K562 (cell line): ENCODE measurements around the gene WDR70. TPM values are rescaled to one million over a fixed set of nuclear protein-coding genes. Genes with fewer than 3 reads are reported as not detected.

Experiments used
- CBFA2T2 ChIP-seq: fragments of 450-650 bp; conservative IDR thresholded peaks from 2 replicates; pipeline ENCODE4 v1.6.1; 2017; ENCODE audit warnings: mild to moderate bottlenecking
- DACH1 ChIP-seq: fragments of 450-650 bp; IDR thresholded peaks from 2 replicates; pipeline ENCODE4 v1.6.1; 2018; ENCODE audit not compliant: partially characterized antibody
- FOXA3 ChIP-seq, 2 experiments: fragments of 450-650 bp in 1 of 2; sonication (generic) in 1 of 2; formaldehyde crosslinking; IDR thresholded peaks in 1 of 2; conservative IDR thresholded peaks in 1 of 2; 2 replicates each; pipeline versions ENCODE4 v1.4.0 to v1.8.0; 2020 to 2022; ENCODE audit warnings: mild to moderate bottlenecking in 2 of 2, missing genetic modification reagents in 1 of 2
- KDM1A ChIP-seq, 2 experiments: fragments of 450-650 bp; IDR thresholded peaks; 2 replicates each; pipeline ENCODE4 v1.6.1; 2016; ENCODE audit warnings: mild to moderate bottlenecking in 2 of 2
- NCOR1 ChIP-seq: fragments of 450-650 bp; IDR thresholded peaks from 2 replicates; pipeline ENCODE4 v1.6.1; 2016; ENCODE audit warnings: mild to moderate bottlenecking, moderate library complexity
- NFE2L1 ChIP-seq: fragments of 450-650 bp; IDR thresholded peaks from 2 replicates; pipeline ENCODE4 v1.6.1; 2016; ENCODE audit warnings: missing genetic modification characterization, low read depth, mild to moderate bottlenecking, missing compliant biosample characterization, moderate library complexity, borderline replicate concordance
- PHF20 ChIP-seq: fragments of 450-650 bp; IDR thresholded peaks from 2 replicates; pipeline ENCODE4 v1.6.1; 2018; ENCODE audit not compliant: partially characterized antibody
- PHF8 ChIP-seq: fragments of 200-600 bp; sonication (generic); IDR thresholded peaks from 2 replicates; pipeline ENCODE4 v1.6.1; 2012; ENCODE audit warnings: mixed run types, mild to moderate bottlenecking, inconsistent platforms, low read length, moderate library complexity, borderline replicate concordance
- POLR2B ChIP-seq: fragments of 450-650 bp; IDR thresholded peaks from 2 replicates; pipeline ENCODE4 v1.6.1; 2018; ENCODE audit warnings: low read depth; ENCODE audit not compliant: partially characterized antibody
- SAFB2 ChIP-seq: fragments of 200-400 bp; formaldehyde crosslinking; IDR thresholded peaks from 2 replicates; pipeline ENCODE4 v1.6.1; 2018; ENCODE audit warnings: borderline replicate concordance, low read length, low read depth, moderate library complexity; ENCODE audit not compliant: severe bottlenecking
- SLC30A9 ChIP-seq: fragments of 250-450 bp; sonication (Bioruptor Pico); IDR thresholded peaks from 2 replicates; pipeline ENCODE4 v1.8.0; 2022; ENCODE audit warnings: mild to moderate bottlenecking, moderate library complexity
- ZNF444 ChIP-seq: fragments of 250-450 bp; sonication (Bioruptor Pico); IDR thresholded peaks from 2 replicates; pipeline ENCODE4 v1.4.0; 2020; ENCODE audit warnings: mild to moderate bottlenecking, moderate library complexity
- polyA plus RNA-seq, 8 experiments: library from polyadenylated mRNA; depleted of rRNA in 4 of 8; stranded (reverse) in 5 of 8; unstranded in 3 of 8; fragments of >200 nt; fragmentation: Nextera tagmentation in 2 of 8; fragmentation: Illumina TruSeq in 1 of 8; extraction: Ambion mirVana in 2 of 8; extraction: Trizol in 1 of 8; gene quantifications; 2 replicates each; pipeline versions ENCODE4 v1.2.1 to v1.2.3, GENCODE V29; 2011 to 2014; ENCODE audit warnings: inconsistent platforms in 1 of 8, missing spikeins in 1 of 8
- total RNA-seq, 7 experiments: library from RNA; depleted of rRNA in 6 of 7; stranded (reverse); fragments of >200 nt in 6 of 7; fragmentation: Illumina TruSeq in 2 of 7; extraction: Trizol in 2 of 7; gene quantifications; 2 replicates each; pipeline versions ENCODE4 v1.2.1 to v1.2.3, GENCODE V29; 2011 to 2021; ENCODE audit warnings: low replicate concordance in 1 of 7
- TF ChIP-seq, protein P1 (sequence below): fragments of 200-400 bp; formaldehyde crosslinking; IDR thresholded peaks from 2 replicates; pipeline ENCODE4 v1.6.1; 2017; ENCODE audit warnings: mild to moderate bottlenecking, low read depth, low read length, moderate library complexity
- TF ChIP-seq, protein P2 (sequence below): fragments of 250-450 bp; sonication (Bioruptor Pico); IDR thresholded peaks from 2 replicates; pipeline ENCODE4 v1.5.1; 2021; ENCODE audit warnings: mild to moderate bottlenecking
- TF ChIP-seq, protein P3 (sequence below): fragments of 250-450 bp; sonication (Bioruptor Pico); IDR thresholded peaks from 2 replicates; pipeline ENCODE4 v1.5.0; 2022; ENCODE audit warnings: mild to moderate bottlenecking
- TF ChIP-seq, protein P4 (sequence below): IDR thresholded peaks from 3 replicates; pipeline ENCODE4 v1.6.1; 2011; ENCODE audit warnings: borderline replicate concordance, mild to moderate bottlenecking; ENCODE audit not compliant: insufficient read length, insufficient read depth
- TF ChIP-seq, protein P5 (sequence below): fragments of 150-350 bp; IDR thresholded peaks from 2 replicates; pipeline ENCODE4 v1.6.1; 2014; ENCODE audit warnings: low read depth, mild to moderate bottlenecking, low read length, borderline replicate concordance

WDR70 gene
- total and polyA plus RNA-seq, 9 of the 15 experiments (the other 6 are each of a cell fraction or from before 2014, with no cell fraction given), result 16.8 to 46.6 (median 38.8) TPM

DNA sequence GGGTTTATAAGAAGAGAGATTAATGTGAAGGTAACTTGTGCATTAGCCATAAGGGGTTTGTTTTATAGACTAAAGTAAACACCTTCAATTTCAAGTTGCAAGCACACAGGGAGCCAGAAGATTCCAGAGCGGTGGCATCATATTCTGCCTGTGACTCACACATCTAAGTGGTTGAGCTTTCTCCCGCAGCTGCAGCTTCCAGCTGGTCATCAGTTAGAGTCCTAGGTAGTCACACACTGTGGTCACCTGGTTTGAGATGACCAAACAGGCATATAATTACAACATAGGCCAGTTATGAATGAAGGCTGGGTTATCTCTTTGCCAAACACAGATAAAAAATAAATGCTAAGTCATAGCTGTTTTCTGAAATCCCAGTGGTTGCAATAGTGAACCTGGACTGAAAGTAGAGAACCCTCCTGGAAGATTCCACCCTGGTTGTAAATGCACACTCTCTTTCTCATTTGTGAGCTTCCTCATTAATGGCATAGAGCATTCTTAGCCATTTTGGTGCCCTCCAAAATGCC, 289.5 kb downstream of the WDR70 start (continued):
- TF ChIP-seq, protein P1, sequence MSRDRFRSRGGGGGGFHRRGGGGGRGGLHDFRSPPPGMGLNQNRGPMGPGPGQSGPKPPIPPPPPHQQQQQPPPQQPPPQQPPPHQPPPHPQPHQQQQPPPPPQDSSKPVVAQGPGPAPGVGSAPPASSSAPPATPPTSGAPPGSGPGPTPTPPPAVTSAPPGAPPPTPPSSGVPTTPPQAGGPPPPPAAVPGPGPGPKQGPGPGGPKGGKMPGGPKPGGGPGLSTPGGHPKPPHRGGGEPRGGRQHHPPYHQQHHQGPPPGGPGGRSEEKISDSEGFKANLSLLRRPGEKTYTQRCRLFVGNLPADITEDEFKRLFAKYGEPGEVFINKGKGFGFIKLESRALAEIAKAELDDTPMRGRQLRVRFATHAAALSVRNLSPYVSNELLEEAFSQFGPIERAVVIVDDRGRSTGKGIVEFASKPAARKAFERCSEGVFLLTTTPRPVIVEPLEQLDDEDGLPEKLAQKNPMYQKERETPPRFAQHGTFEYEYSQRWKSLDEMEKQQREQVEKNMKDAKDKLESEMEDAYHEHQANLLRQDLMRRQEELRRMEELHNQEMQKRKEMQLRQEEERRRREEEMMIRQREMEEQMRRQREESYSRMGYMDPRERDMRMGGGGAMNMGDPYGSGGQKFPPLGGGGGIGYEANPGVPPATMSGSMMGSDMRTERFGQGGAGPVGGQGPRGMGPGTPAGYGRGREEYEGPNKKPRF, result no peak
- peak; percentile 58; the same call in 1 of the 2 replicates for TF ChIP-seq NCOR1
- no peak for TF ChIP-seq SLC30A9 (CRISPR knock-in tag)
- peak in 1 of 2 experiments; percentile 42; a peak in 1 of 4 replicates for TF ChIP-seq KDM1A (IDR thresholded peaks at IDR 0.05)
- TF ChIP-seq, protein P2, sequence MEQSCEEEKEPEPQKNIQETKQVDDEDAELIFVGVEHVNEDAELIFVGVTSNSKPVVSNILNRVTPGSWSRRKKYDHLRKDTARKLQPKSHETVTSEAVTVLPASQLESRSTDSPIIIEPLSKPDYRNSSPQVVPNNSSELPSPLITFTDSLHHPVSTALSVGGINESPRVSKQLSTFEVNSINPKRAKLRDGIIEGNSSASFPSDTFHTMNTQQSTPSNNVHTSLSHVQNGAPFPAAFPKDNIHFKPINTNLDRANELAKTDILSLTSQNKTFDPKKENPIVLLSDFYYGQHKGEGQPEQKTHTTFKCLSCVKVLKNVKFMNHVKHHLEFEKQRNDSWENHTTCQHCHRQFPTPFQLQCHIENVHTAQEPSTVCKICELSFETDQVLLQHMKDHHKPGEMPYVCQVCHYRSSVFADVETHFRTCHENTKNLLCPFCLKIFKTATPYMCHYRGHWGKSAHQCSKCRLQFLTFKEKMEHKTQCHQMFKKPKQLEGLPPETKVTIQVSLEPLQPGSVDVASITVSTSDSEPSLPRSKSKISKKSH, result no peak
- TF ChIP-seq, protein P3, sequence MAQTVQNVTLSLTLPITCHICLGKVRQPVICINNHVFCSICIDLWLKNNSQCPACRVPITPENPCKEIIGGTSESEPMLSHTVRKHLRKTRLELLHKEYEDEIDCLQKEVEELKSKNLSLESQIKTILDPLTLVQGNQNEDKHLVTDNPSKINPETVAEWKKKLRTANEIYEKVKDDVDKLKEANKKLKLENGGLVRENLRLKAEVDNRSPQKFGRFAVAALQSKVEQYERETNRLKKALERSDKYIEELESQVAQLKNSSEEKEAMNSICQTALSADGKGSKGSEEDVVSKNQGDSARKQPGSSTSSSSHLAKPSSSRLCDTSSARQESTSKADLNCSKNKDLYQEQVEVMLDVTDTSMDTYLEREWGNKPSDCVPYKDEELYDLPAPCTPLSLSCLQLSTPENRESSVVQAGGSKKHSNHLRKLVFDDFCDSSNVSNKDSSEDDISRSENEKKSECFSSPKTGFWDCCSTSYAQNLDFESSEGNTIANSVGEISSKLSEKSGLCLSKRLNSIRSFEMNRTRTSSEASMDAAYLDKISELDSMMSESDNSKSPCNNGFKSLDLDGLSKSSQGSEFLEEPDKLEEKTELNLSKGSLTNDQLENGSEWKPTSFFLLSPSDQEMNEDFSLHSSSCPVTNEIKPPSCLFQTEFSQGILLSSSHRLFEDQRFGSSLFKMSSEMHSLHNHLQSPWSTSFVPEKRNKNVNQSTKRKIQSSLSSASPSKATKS (CRISPR knock-in tag), result no peak
- peak; percentile 89 for TF ChIP-seq CBFA2T2
- TF ChIP-seq PHF20, result no peak
- TF ChIP-seq ZNF444, result no peak
- no peak for TF ChIP-seq PHF8
- TF ChIP-seq POLR2B, result no peak
- TF ChIP-seq, protein P4, sequence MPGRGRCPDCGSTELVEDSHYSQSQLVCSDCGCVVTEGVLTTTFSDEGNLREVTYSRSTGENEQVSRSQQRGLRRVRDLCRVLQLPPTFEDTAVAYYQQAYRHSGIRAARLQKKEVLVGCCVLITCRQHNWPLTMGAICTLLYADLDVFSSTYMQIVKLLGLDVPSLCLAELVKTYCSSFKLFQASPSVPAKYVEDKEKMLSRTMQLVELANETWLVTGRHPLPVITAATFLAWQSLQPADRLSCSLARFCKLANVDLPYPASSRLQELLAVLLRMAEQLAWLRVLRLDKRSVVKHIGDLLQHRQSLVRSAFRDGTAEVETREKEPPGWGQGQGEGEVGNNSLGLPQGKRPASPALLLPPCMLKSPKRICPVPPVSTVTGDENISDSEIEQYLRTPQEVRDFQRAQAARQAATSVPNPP, result no peak
- TF ChIP-seq, protein P5, sequence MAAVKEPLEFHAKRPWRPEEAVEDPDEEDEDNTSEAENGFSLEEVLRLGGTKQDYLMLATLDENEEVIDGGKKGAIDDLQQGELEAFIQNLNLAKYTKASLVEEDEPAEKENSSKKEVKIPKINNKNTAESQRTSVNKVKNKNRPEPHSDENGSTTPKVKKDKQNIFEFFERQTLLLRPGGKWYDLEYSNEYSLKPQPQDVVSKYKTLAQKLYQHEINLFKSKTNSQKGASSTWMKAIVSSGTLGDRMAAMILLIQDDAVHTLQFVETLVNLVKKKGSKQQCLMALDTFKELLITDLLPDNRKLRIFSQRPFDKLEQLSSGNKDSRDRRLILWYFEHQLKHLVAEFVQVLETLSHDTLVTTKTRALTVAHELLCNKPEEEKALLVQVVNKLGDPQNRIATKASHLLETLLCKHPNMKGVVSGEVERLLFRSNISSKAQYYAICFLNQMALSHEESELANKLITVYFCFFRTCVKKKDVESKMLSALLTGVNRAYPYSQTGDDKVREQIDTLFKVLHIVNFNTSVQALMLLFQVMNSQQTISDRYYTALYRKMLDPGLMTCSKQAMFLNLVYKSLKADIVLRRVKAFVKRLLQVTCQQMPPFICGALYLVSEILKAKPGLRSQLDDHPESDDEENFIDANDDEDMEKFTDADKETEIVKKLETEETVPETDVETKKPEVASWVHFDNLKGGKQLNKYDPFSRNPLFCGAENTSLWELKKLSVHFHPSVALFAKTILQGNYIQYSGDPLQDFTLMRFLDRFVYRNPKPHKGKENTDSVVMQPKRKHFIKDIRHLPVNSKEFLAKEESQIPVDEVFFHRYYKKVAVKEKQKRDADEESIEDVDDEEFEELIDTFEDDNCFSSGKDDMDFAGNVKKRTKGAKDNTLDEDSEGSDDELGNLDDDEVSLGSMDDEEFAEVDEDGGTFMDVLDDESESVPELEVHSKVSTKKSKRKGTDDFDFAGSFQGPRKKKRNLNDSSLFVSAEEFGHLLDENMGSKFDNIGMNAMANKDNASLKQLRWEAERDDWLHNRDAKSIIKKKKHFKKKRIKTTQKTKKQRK, result no peak
- no peak for TF ChIP-seq SAFB2
- TF ChIP-seq DACH1, result peak; percentile 67
- TF ChIP-seq NFE2L1, result peak; percentile 75
- TF ChIP-seq FOXA3 (CRISPR knock-in tag; conservative IDR thresholded peaks at IDR 0.05 in 1 of 2, IDR thresholded peaks at IDR 0.05 in 1 of 2), result peak; percentile 52 to 83; a peak in 1 of 4 replicates
